H1 (cell line): ENCODE results near the gene PDE8B. TPM values are rescaled to one million over a fixed set of nuclear protein-coding genes. Genes with fewer than 3 reads are reported as not detected.

Experiments
- CTCF ChIA-PET: fragments of 300-600 bp; sonication (Branson Sonifier 250); formaldehyde crosslinking; loops from one replicate; lab custom pipeline; 2021; ENCODE audit not compliant: partially characterized antibody; lab: Charles Lee
- POLR2A ChIA-PET: fragments of 300-600 bp; sonication (Branson Sonifier 250); formaldehyde crosslinking; loops from one replicate; lab custom pipeline; 2021; ENCODE audit warnings: inconsistent platforms; ENCODE audit not compliant: partially characterized antibody; lab: Charles Lee
- DNase-seq, 2 experiments: peaks; one replicate each; pipeline versions ENCODE4 v3.0.0 to v3.0.0-alpha.2; 2010 to 2022; ENCODE audit warnings: low spot score in 2 of 2, low read depth in 1 of 2, mixed read lengths in 1 of 2
- FAIRE-seq: peaks from 2 replicates; lab custom pipeline; 2011; peaks lifted over from hg19 to GRCh38; lab: Jason Lieb, UNC
- H2AFZ ChIP-seq: 2 replicates; pipeline ENCODE4 v1.8.1; 2012; ENCODE audit warnings: low read length, inconsistent platforms
- H2AK5ac ChIP-seq: 2 replicates; pipeline ENCODE4 v1.6.1; 2013; ENCODE audit warnings: low read depth, low read length
- H2BK120ac ChIP-seq: replicated peaks from 2 replicates; pipeline ENCODE3; 2013; ENCODE audit warnings: low read depth, low read length, inconsistent platforms
- H2BK12ac ChIP-seq: 2 replicates; pipeline ENCODE4 v1.6.1; 2013; ENCODE audit warnings: low read depth, low read length
- H2BK15ac ChIP-seq: 2 replicates; pipeline ENCODE4 v1.6.1; 2013; ENCODE audit warnings: low read length
- H2BK20ac ChIP-seq: 2 replicates; pipeline ENCODE4 v1.6.1; 2013; ENCODE audit warnings: low read length
- H2BK5ac ChIP-seq: 2 replicates; pipeline ENCODE4 v1.6.1; 2013; ENCODE audit warnings: low read depth, low read length
- H3K14ac ChIP-seq: 2 replicates; pipeline ENCODE4 v1.6.1; 2013; ENCODE audit warnings: inconsistent platforms; ENCODE audit not compliant: insufficient read length
- H3K18ac ChIP-seq: 2 replicates; pipeline ENCODE4 v1.6.1; 2013; ENCODE audit warnings: low read length; ENCODE audit errors: extremely low read depth
- H3K23ac ChIP-seq: 2 replicates; pipeline ENCODE4 v1.6.1; 2013; ENCODE audit warnings: inconsistent platforms; ENCODE audit not compliant: insufficient read length
- H3K23me2 ChIP-seq: 2 replicates; pipeline ENCODE4 v1.6.1; 2013; ENCODE audit warnings: low read depth, low read length
- H3K27ac ChIP-seq: 2 replicates; pipeline ENCODE4 v1.6.1; 2011; ENCODE audit warnings: low read depth, low read length, inconsistent platforms
- H3K27me3 ChIP-seq, 4 experiments: replicated peaks in 1 of 4; 1 replicate in 1 of 4; 2 replicates in 3 of 4; pipeline versions ENCODE4 v1.6.1 to v1.8.1; 2011 to 2013; ENCODE audit warnings: low read length in 3 of 4, mild to moderate bottlenecking in 3 of 4, inconsistent platforms in 2 of 4, mixed read lengths in 2 of 4, moderate library complexity in 1 of 4; ENCODE audit not compliant: control insufficient read depth in 3 of 4, insufficient read depth in 3 of 4; ENCODE audit errors: extremely low read depth in 1 of 4
- H3K36me3 ChIP-seq, 4 experiments: 2 replicates each; pipeline versions ENCODE4 v1.6.1 to v1.8.1; 2011 to 2013; ENCODE audit warnings: mild to moderate bottlenecking in 4 of 4, low read length in 3 of 4, moderate library complexity in 2 of 4, control low read depth in 1 of 4, inconsistent platforms in 1 of 4; ENCODE audit not compliant: insufficient read depth in 4 of 4, control insufficient read depth in 2 of 4
- H3K4ac ChIP-seq: replicated peaks from 2 replicates; pipeline ENCODE3; 2013; ENCODE audit warnings: low read length, low read depth, mixed read lengths, inconsistent platforms; ENCODE audit not compliant: insufficient read length
- H3K4me1 ChIP-seq, 4 experiments: replicated peaks in 1 of 4; 1 replicate in 1 of 4; 2 replicates in 3 of 4; pipeline versions ENCODE4 v1.6.1 to v1.8.1; 2011 to 2013; ENCODE audit warnings: low read length in 3 of 4, inconsistent platforms in 2 of 4, mixed read lengths in 1 of 4; ENCODE audit not compliant: insufficient read depth in 4 of 4, control insufficient read depth in 3 of 4
- H3K4me2 ChIP-seq, 2 experiments: 2 replicates each; pipeline versions ENCODE4 v1.6.1 to v1.8.1; 2011 to 2013; ENCODE audit warnings: low read depth in 2 of 2, low read length in 2 of 2, control low read depth in 1 of 2, inconsistent platforms in 1 of 2, mild to moderate bottlenecking in 1 of 2; ENCODE audit not compliant: insufficient read depth in 1 of 2
- H3K4me3 ChIP-seq, 4 experiments: fragments of 200-600, 300-600 bp in 1 of 4; sonication (generic), shearing (Covaris generic), sonication (Bioruptor Twin) in 1 of 4; 2 replicates each; pipeline versions ENCODE4 v1.5.1 to v1.8.1; 2011 to 2016; ENCODE audit warnings: low read length in 4 of 4, low read depth in 3 of 4, control low read depth in 2 of 4, inconsistent platforms in 2 of 4, mild to moderate bottlenecking in 2 of 4, mixed read lengths in 1 of 4, moderate library complexity in 1 of 4; ENCODE audit not compliant: insufficient read depth in 2 of 4; ENCODE audit errors: extremely low read depth in 1 of 4
- H3K56ac ChIP-seq: replicated peaks from 2 replicates; pipeline ENCODE3; 2013; ENCODE audit warnings: low read depth, mild to moderate bottlenecking, mixed read lengths, low read length, inconsistent platforms; ENCODE audit not compliant: insufficient read length
- H3K79me1 ChIP-seq: 2 replicates; pipeline ENCODE4 v1.6.1; 2013; ENCODE audit warnings: low read depth, low read length, control low read depth
- H3K79me2 ChIP-seq, 2 experiments: 2 replicates each; pipeline versions ENCODE4 v1.6.1 to v1.8.1; 2012 to 2013; ENCODE audit warnings: low read length in 2 of 2, mild to moderate bottlenecking in 2 of 2, inconsistent platforms in 1 of 2; ENCODE audit not compliant: insufficient read depth in 2 of 2, control insufficient read depth in 1 of 2
- H3K9ac ChIP-seq, 4 experiments: replicated peaks in 1 of 4; 1 replicate in 1 of 4; 2 replicates in 3 of 4; pipeline versions ENCODE4 v1.6.1 to v1.8.1; 2011 to 2013; ENCODE audit warnings: low read depth in 3 of 4, low read length in 3 of 4, control low read depth in 2 of 4, mild to moderate bottlenecking in 2 of 4, moderate library complexity in 2 of 4, inconsistent platforms in 1 of 4; ENCODE audit errors: extremely low read depth in 1 of 4
- H3K9me3 ChIP-seq, 2 experiments: 2 replicates each; pipeline versions ENCODE4 v1.6.1 to v1.8.1; 2012 to 2013; ENCODE audit warnings: mild to moderate bottlenecking in 2 of 2, moderate library complexity in 2 of 2, control low read depth in 1 of 2, inconsistent platforms in 1 of 2, low read depth in 1 of 2, low read length in 1 of 2, mixed read lengths in 1 of 2; ENCODE audit not compliant: insufficient read depth in 2 of 2
- H4K20me1 ChIP-seq, 2 experiments: replicated peaks in 1 of 2; 2 replicates each; pipeline versions ENCODE3 to v1.8.1; 2011 to 2013; ENCODE audit warnings: inconsistent platforms in 2 of 2, low read length in 2 of 2, mild to moderate bottlenecking in 1 of 2; ENCODE audit not compliant: insufficient read depth in 2 of 2, control insufficient read depth in 1 of 2
- H4K5ac ChIP-seq: 2 replicates; pipeline ENCODE4 v1.6.1; 2013; ENCODE audit warnings: low read length, low read depth, mixed read lengths, inconsistent platforms; ENCODE audit not compliant: insufficient read length
- H4K8ac ChIP-seq: 2 replicates; pipeline ENCODE4 v1.8.0; 2013; ENCODE audit warnings: mild to moderate bottlenecking, moderate library complexity, low read length, inconsistent platforms; ENCODE audit not compliant: insufficient read depth; ENCODE audit errors: extremely low read depth
- H4K91ac ChIP-seq: replicated peaks from 2 replicates; pipeline ENCODE3; 2013; ENCODE audit warnings: low read length, mixed read lengths, inconsistent platforms; ENCODE audit not compliant: insufficient read length
- ASH2L ChIP-seq: fragments of 200-600, 300-600 bp; sonication (generic); IDR thresholded peaks from one replicate; pipeline ENCODE4 v1.7.1; 2017; ENCODE audit warnings: low read length
- CBX8 ChIP-seq: fragments of 300-800, 300-1000 bp; sonication (generic); IDR thresholded peaks from 2 replicates; pipeline ENCODE4 v1.7.1; 2016; ENCODE audit warnings: low read depth, low read length, borderline replicate concordance
- EZH2 ChIP-seq: fragments of 200-600 bp; sonication (generic); IDR thresholded peaks from 2 replicates; pipeline ENCODE4 v1.7.1; 2012; ENCODE audit warnings: low read depth, mild to moderate bottlenecking, moderate library complexity, low read length, inconsistent platforms; ENCODE audit not compliant: severe bottlenecking
- HDAC2 ChIP-seq, 2 experiments: fragments of 300-600 bp in 1 of 2; sonication (generic) in 1 of 2; IDR thresholded peaks; 2 replicates each; pipeline ENCODE4 v1.6.1; 2011 to 2012; ENCODE audit warnings: low read depth in 2 of 2, low read length in 2 of 2, mild to moderate bottlenecking in 2 of 2, moderate library complexity in 2 of 2, borderline replicate concordance in 1 of 2, inconsistent platforms in 1 of 2
- JUND ChIP-seq: IDR thresholded peaks from 2 replicates; pipeline ENCODE4 v1.6.1; 2011; ENCODE audit warnings: mild to moderate bottlenecking, improper control_type of control experiment, low read length
- KDM4A ChIP-seq: IDR thresholded peaks from one replicate; pipeline ENCODE4 v1.7.1; 2012; ENCODE audit warnings: low read depth, mild to moderate bottlenecking, moderate library complexity, low read length, inconsistent platforms; ENCODE audit not compliant: severe bottlenecking
- TBP ChIP-seq: IDR thresholded peaks from 2 replicates; pipeline ENCODE4 v1.6.1; 2011; ENCODE audit warnings: low read depth, low read length, improper control_type of control experiment
- TCF12 ChIP-seq: IDR thresholded peaks from 2 replicates; pipeline ENCODE4 v1.6.1; 2011; ENCODE audit warnings: low read depth, mild to moderate bottlenecking, low read length
- WGBS, 2 experiments: shearing (Covaris generic) in 1 of 2; methylation state at CpG; one replicate each; pipeline versions ENCODE4 v1.1.6 to v1.1.7; 2013 to 2015; ENCODE audit warnings: low lambda C conversion rate in 2 of 2, mixed read lengths in 2 of 2, inconsistent platforms in 1 of 2, low coverage in 1 of 2, missing lambda C conversion rate in 1 of 2; ENCODE audit not compliant: insufficient replicate concordance in 2 of 2, insufficient coverage in 1 of 2, insufficient read length in 1 of 2; ENCODE audit errors: extremely low coverage in 1 of 2, missing lambda C conversion rate in 1 of 2; 5-methylcytosine and 5-hydroxymethylcytosine counted together
- polyA plus RNA-seq, 7 experiments: library from polyadenylated mRNA; depleted of rRNA in 3 of 7; stranded (reverse) in 5 of 7; unstranded in 2 of 7; fragments of >200 nt in 5 of 7; fragments of 200-250 nt in 2 of 7; gene quantifications; 1 replicate in 5 of 7; 2 replicates in 1 of 7; 4 replicates in 1 of 7; pipeline versions ENCODE4 v1.2.1 to v1.2.3, GENCODE V29; 2011 to 2013; ENCODE audit warnings: missing spikeins in 2 of 7, mixed read lengths in 2 of 7
- total RNA-seq: library from RNA; stranded (reverse); fragmentation: NEBNext Ultra II Directional; extraction: Animal tissue kit (Norgen Biotek cat#: 25700); gene quantifications from 2 replicates; pipeline ENCODE4 v1.2.1, GENCODE V29; 2021
- TF ChIP-seq, protein P1 (sequence below): IDR thresholded peaks from 2 replicates; pipeline ENCODE4 v1.6.1; 2011; ENCODE audit warnings: low read depth, mild to moderate bottlenecking, low read length; ENCODE audit not compliant: insufficient read depth
- TF ChIP-seq, protein P2 (sequence below): IDR thresholded peaks from 2 replicates; pipeline ENCODE4 v1.6.1; 2012; ENCODE audit warnings: inconsistent platforms

Gene PDE8B
- total and polyA plus RNA-seq, 2 of the 8 experiments (the other 6 are each of a cell fraction or from before 2014, with no cell fraction given), result 0.32 to 1.1 TPM

DNA sequence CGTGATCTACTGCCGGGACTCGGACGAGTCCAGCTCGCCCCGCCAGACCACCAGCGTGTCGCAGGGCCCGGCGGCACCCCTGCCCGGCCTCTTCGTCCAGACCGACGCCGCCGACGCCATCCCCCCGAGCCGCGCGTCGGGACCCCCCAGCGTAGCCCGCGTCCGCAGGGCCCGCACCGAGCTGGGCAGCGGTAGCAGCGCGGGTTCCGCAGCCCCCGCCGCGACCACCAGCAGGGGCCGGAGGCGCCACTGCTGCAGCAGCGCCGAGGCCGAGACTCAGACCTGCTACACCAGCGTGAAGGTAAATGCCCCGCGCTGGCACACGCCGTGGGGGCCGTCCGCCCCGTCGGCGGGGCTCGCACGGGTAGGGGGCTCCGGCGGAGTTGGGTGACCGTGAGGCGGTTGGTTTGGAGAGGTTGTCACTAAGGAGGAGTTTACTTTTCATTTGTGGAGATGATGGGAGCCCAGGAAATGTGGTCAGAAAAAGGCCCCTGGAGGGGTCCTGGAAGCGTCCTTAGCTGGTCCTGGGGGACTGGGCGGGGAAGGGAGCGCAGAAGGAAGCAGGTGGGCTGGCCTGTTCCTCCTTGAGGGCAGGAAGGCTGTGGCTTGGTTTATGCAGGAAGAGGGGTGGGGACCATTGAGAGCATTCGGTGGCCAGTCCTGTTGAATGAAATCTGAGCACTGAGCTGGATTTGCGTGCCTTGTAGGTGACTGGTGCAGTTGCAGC, 647 bp downstream of the PDE8B start:
- H2BK15ac ChIP-seq, result no peak overlapping the region
- 4% methylated on average over 53 of the region's 61 CpGs; no CpG with 5 or more reads in 1 of the 2 experiments for WGBS, 2 experiments
- no peak overlapping the region for H2BK12ac ChIP-seq
- no peaks in the 10 kb centered on the region; a peak in 1 of 8 replicates for H3K36me3 ChIP-seq
- peaks cover 15 to 51% (median 40%) of the 10 kb centered on the region in 4 experiments for H3K27me3 ChIP-seq
- H3K4ac ChIP-seq, result no peak overlapping the region
- no peak overlapping the region for H3K18ac ChIP-seq
- H3K9me3 ChIP-seq, result no peaks in the 10 kb centered on the region
- ChIA-PET POLR2A (interaction anchor here (0.7 kb wide), 1 partner anchor 1810 kb away, joined by 3 read pairs; no protein-coding TSS in a partner anchor), CTCF (interaction anchor here (0.9 kb wide), 1 partner anchor 30 kb away, joined by 3 read pairs; no protein-coding TSS in a partner anchor)
- no peak overlapping the region for H2BK120ac ChIP-seq
- no peak overlapping the region for H3K14ac ChIP-seq
- no peak overlapping the region for H3K23ac ChIP-seq
- no peak overlapping the region for H3K9ac ChIP-seq
- no peak overlapping the region for H3K27ac ChIP-seq
- peaks cover 3 to 6% (median 5%) of the 10 kb centered on the region in 4 experiments; a peak in 3 of 7 replicates for H3K4me1 ChIP-seq
- H3K23me2 ChIP-seq, result peaks cover 10% of the 10 kb centered on the region; the same call in 1 of the 2 replicates
- H3K4me2 ChIP-seq, result peak overlapping the region; percentile 80 to 87
- no peaks in the 10 kb centered on the region for H3K79me2 ChIP-seq
- no peak overlapping the region for H3K56ac ChIP-seq
- no peak overlapping the region for H4K8ac ChIP-seq
- H4K20me1 ChIP-seq, result no peaks in the 10 kb centered on the region
- peak overlapping the region; percentile 49 to 74 (median 52) for H3K4me3 ChIP-seq
- no peak overlapping the region for H4K5ac ChIP-seq
- peak; percentile 25 to 65 for DNase-seq
- FAIRE-seq, result no peak
- peak overlapping the region; percentile 42; the same call in 1 of the 2 replicates for H2AFZ ChIP-seq
- H3K79me1 ChIP-seq, result no peaks in the 10 kb centered on the region
- no peak overlapping the region for H4K91ac ChIP-seq
- H2BK20ac ChIP-seq, result no peak overlapping the region
- no peak overlapping the region for H2AK5ac ChIP-seq
- no peak overlapping the region for H2BK5ac ChIP-seq
- TF ChIP-seq KDM4A (peak; percentile 78), HDAC2 (IDR thresholded peaks at IDR 0.05; ENCODE audit: borderline replicate concordance in 1 of 2, low read depth in 2 of 2, low read length in 2 of 2) (no peak), EZH2 (peak; percentile 61), CBX8 (no peak), TCF12 (no peak), JUND (no peak), TBP (no peak), ASH2L (peak; percentile 57)
- TF ChIP-seq, protein P1, sequence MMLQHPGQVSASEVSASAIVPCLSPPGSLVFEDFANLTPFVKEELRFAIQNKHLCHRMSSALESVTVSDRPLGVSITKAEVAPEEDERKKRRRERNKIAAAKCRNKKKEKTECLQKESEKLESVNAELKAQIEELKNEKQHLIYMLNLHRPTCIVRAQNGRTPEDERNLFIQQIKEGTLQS, result no peak
- TF ChIP-seq, protein P2, sequence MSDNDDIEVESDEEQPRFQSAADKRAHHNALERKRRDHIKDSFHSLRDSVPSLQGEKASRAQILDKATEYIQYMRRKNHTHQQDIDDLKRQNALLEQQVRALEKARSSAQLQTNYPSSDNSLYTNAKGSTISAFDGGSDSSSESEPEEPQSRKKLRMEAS, result peak; percentile 35; the same call in 1 of the 2 replicates
